ENCODE results near the gene DGKQ.

GRCh38 chr4:999882-1000425, 26.6 kb upstream of the DGKQ start:
- TF ChIP-seq CTCF (IDR thresholded peaks at IDR 0.05; ENCODE audit: low read depth, low read length), result no peak
- TF ChIP-seq EZH2phosphoT487 (IDR thresholded peaks at IDR 0.05; ENCODE audit: low read depth), result no peak
